Ishikawa (cell line): ENCODE results near the gene CHEK1.

Experiments used
- CREB1 ChIP-seq: IDR thresholded peaks from 2 replicates; pipeline ENCODE4 v1.6.1; 2012; ENCODE audit warnings: low read depth
- EGR1 ChIP-seq: IDR thresholded peaks from 2 replicates; pipeline ENCODE4 v1.6.1; 2012
- EP300 ChIP-seq: IDR thresholded peaks from 2 replicates; pipeline ENCODE4 v1.6.1; 2012; ENCODE audit warnings: borderline replicate concordance
- FOXM1 ChIP-seq: IDR thresholded peaks from 2 replicates; pipeline ENCODE4 v1.6.1; 2012; ENCODE audit warnings: low read depth, borderline replicate concordance
- NFIC ChIP-seq: IDR thresholded peaks from 2 replicates; pipeline ENCODE4 v1.6.1; 2012
- RAD21 ChIP-seq: IDR thresholded peaks from 2 replicates; pipeline ENCODE4 v1.6.1; 2012; ENCODE audit warnings: low read depth
- REST ChIP-seq: IDR thresholded peaks from 2 replicates; pipeline ENCODE4 v1.6.1; 2012; ENCODE audit warnings: low read depth, mild to moderate bottlenecking
- TCF12 ChIP-seq: IDR thresholded peaks from 2 replicates; pipeline ENCODE4 v1.6.1; 2012; ENCODE audit warnings: low read depth
- TEAD4 ChIP-seq: IDR thresholded peaks from 2 replicates; pipeline ENCODE4 v1.6.1; 2012
- YY1 ChIP-seq: IDR thresholded peaks from 2 replicates; pipeline ENCODE4 v1.6.1; 2012; ENCODE audit warnings: low read depth
- ZBTB7A ChIP-seq: IDR thresholded peaks from 2 replicates; pipeline ENCODE4 v1.6.1; 2012; ENCODE audit warnings: low read depth
- TF ChIP-seq, protein P1 (sequence below): IDR thresholded peaks from 2 replicates; pipeline ENCODE4 v1.6.1; 2012

Gene CHEK1

DNA sequence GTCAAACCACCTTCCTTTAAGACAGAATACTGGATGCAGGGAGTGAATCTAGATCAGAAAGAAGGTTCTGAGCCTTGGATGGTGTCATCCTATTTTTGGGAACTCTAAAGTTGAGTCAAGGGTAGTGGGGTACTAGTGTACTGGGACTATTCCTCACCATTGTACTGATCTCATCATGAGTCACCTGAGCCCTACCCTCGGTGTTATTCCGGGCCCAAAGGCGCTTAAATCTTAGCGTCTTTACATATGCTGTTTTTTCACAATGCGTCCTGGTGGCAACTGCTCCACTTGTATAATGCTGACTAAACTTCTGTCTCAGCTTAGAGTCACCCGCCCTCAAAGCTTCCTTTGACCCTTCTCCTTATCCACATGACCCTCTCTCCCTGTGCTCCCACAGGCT, 95.8 kb downstream of the CHEK1 start:
- no peak for TF ChIP-seq REST
- no peak for TF ChIP-seq NFIC
- no peak for TF ChIP-seq RAD21
- no peak for TF ChIP-seq TCF12
- no peak for TF ChIP-seq FOXM1
- no peak for TF ChIP-seq YY1
- no peak for TF ChIP-seq EP300
- no peak for TF ChIP-seq CREB1
- TF ChIP-seq TEAD4, result no peak
- TF ChIP-seq, protein P1, sequence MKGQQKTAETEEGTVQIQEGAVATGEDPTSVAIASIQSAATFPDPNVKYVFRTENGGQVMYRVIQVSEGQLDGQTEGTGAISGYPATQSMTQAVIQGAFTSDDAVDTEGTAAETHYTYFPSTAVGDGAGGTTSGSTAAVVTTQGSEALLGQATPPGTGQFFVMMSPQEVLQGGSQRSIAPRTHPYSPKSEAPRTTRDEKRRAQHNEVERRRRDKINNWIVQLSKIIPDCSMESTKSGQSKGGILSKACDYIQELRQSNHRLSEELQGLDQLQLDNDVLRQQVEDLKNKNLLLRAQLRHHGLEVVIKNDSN, result no peak
- no peak for TF ChIP-seq EGR1
- TF ChIP-seq ZBTB7A, result no peak

DNA sequence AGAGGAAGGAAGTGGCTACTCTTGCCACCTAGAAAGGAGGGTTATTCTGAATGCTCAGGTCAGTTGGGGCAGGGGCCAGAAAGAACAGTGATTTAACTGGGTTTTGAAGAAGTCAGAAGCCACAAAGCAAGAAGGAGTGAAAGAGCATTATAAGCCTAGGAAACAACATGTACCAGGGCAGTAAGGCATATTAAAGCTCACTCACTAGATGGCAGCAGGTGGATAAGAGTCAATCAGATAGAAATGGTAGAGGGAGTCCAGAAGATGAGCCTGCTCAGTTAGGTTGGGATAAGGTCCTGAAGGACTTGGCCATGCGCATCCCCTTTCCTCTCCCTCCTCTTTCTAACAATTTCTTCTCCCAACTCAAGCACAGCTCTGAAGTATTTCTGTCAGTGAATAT, 99.2 kb downstream of the CHEK1 start:
- no peak for TF ChIP-seq FOXM1
- TF ChIP-seq, protein P1, result no peak
- TF ChIP-seq RAD21, result peak; percentile 37
- no peak for TF ChIP-seq TCF12
- TF ChIP-seq NFIC, result no peak
